ENCODE measurements around the gene TRRAP.
"Not testable (repeated sequence)": the region's sequence is repeated elsewhere in the genome, so short reads cannot be mapped to it uniquely, and the experiment has no call there.

Gene TRRAP

GRCh38 chr7:98878365-98879197, at the start of gene TRRAP:
TRRAP (plus strand) TSS chr7:98878532; CDS start chr7:98881151, 2,619 bp downstream.
- no peak for DNase-seq

GRCh38 chr7:98830972-98831548, 47.3 kb upstream of the TRRAP start:
- DNase-seq, result no peak

- no peak for DNase-seq
These were observed 46.6 kb upstream of the TRRAP start for GRCh38 chr7:98831641-98832221.

GRCh38 chr7:98833022-98833421, 45.3 kb upstream of the TRRAP start:
- no peak for DNase-seq

GRCh38 chr7:98834949-98835348, 43.4 kb upstream of the TRRAP start:
- DNase-seq, result no peak

- DNase-seq, result no peak
These were observed 41.3 kb upstream of the TRRAP start for GRCh38 chr7:98836811-98837629.

- DNase-seq, result no peak
These were observed 40.7 kb upstream of the TRRAP start for GRCh38 chr7:98837630-98837972.

- DNase-seq, result no peak
These were observed 38.2 kb upstream of the TRRAP start for GRCh38 chr7:98840096-98840495.

GRCh38 chr7:98840722-98841121, 37.6 kb upstream of the TRRAP start:
- no peak for DNase-seq

GRCh38 chr7:98841179-98841997, 36.9 kb upstream of the TRRAP start:
- no peak for DNase-seq

- not testable (repeated sequence) for DNase-seq
These were observed 35.8 kb upstream of the TRRAP start for GRCh38 chr7:98842552-98842951.

- DNase-seq, result no peak
These were observed 29.4 kb upstream of the TRRAP start for GRCh38 chr7:98848918-98849317.

GRCh38 chr7:98852826-98853225, 25.5 kb upstream of the TRRAP start:
- DNase-seq, result no peak

- no peak for DNase-seq
These were observed 22.5 kb upstream of the TRRAP start for GRCh38 chr7:98855610-98856422.

- DNase-seq, result no peak
These were observed 18.3 kb upstream of the TRRAP start for GRCh38 chr7:98860071-98860470.

GRCh38 chr7:98862203-98862602, 16.1 kb upstream of the TRRAP start:
- no peak for DNase-seq

GRCh38 chr7:98862716-98863420, 15.5 kb upstream of the TRRAP start:
- no peak for DNase-seq

- no peak for DNase-seq
These were observed 14.7 kb upstream of the TRRAP start for GRCh38 chr7:98863601-98864000.

GRCh38 chr7:98864731-98865453, 13.4 kb upstream of the TRRAP start:
- no peak for DNase-seq

GRCh38 chr7:98866351-98866750, 12.0 kb upstream of the TRRAP start:
- no peak for DNase-seq

Data from KG1 (cell line).